Measurements from ENCODE around the gene HOXA3. TPM values are rescaled to one million over a fixed set of nuclear protein-coding genes. Genes with fewer than 3 reads are reported as not detected.

HOXA3 gene
- total and polyA plus RNA-seq, 9 of the 15 experiments (the other 6 are each of a cell fraction or from before 2014, with no cell fraction given), result 0.04 to 0.13 TPM; not detected in 7

- TF ChIP-seq GTF3C2 (IDR thresholded peaks at IDR 0.05; ENCODE audit: borderline replicate concordance, extremely low read depth, insufficient read length) (no peak), ZNF436 (CRISPR knock-in tag; IDR thresholded peaks at IDR 0.05) (no peak), STAG1 (CRISPR knock-in tag; IDR thresholded peaks at IDR 0.05; ENCODE audit: borderline replicate concordance) (no peak), SOX6 (IDR thresholded peaks at IDR 0.05) (no peak)
These were observed 12.1 kb downstream of the HOXA3 start (continued) for GRCh38 chr7:27140126-27140857.

- H3K4me2 ChIP-seq (ENCODE audit: insufficient read depth, low read length), result no peak overlapping the region
- in situ Hi-C loops (cut with MboI) (loop anchor here (10.0 kb wide), 1 partner anchor 285 kb away; no protein-coding TSS in a partner anchor), intact Hi-C loops (cut with micrococcal nuclease) (no loop called here)
- peaks cover 7 to 8% of the 10 kb centered on the region in 2 experiments; a peak in 2 of 5 replicates for H3K4me1 ChIP-seq (replicated peaks in 1 of 2; ENCODE audit: control insufficient read depth in 2 of 2, insufficient read depth in 2 of 2, low read length in 2 of 2)
- DNase-seq (ENCODE audit: extremely low read depth in 1 of 4, low spot score in 3 of 4), result no peak
- H3K36me3 ChIP-seq (ENCODE audit: control insufficient read depth, insufficient read depth, low read length), result no peaks in the 10 kb centered on the region
- no peaks in the 10 kb centered on the region for H3K9me3 ChIP-seq (replicated peaks; ENCODE audit: control insufficient read depth, insufficient read depth, low read depth, low read length)
- BruUV-seq (replicated peaks), result no TSS peak
- ChIA-PET CTCF (ENCODE audit: low intra/inter-chr PET ratio) (no interaction called here), POLR2A (interaction anchor here (0.6 to 0.8 kb wide), 2 partner anchors 11 to 1988 kb away, joined by 3 to 5 read pairs; no protein-coding TSS in a partner anchor)
- H3K27ac ChIP-seq (ENCODE audit: extremely low read depth, low read depth, low read length), result no peak overlapping the region
- no peak for ATAC-seq
- no peaks in the 10 kb centered on the region for H3K79me2 ChIP-seq (ENCODE audit: control insufficient read depth, insufficient read depth, low read length)
- H3K4me3 ChIP-seq, result no peak overlapping the region
- WGBS (ENCODE audit: insufficient coverage, low coverage, missing lambda C conversion rate), result 22% methylated on average over 25 of the region's 53 CpGs
- H2AFZ ChIP-seq (ENCODE audit: low read depth, low read length), result no peak overlapping the region
- H3K9ac ChIP-seq (ENCODE audit: insufficient read depth in 1 of 2, low read depth in 2 of 2, low read length in 2 of 2), result no peak overlapping the region
- no peaks in the 10 kb centered on the region for H3K9me1 ChIP-seq (ENCODE audit: control insufficient read depth, insufficient read depth, low read length)
- H3K27me3 ChIP-seq (ENCODE audit: control insufficient read depth in 2 of 2, insufficient read depth in 2 of 2, low read length in 2 of 2), result peaks cover 26 to 64% of the 10 kb centered on the region in 2 experiments
- no peaks in the 10 kb centered on the region for H4K20me1 ChIP-seq (replicated peaks; ENCODE audit: control insufficient read depth, insufficient read depth, low read length)
- no peak for FAIRE-seq
- no peak for TF ChIP-seq KAT2B (IDR thresholded peaks at IDR 0.05; ENCODE audit: low read depth, low read length)
- TF ChIP-seq CLOCK (CRISPR knock-in tag; IDR thresholded peaks at IDR 0.05; ENCODE audit: borderline replicate concordance), result no peak
- no peak for TF ChIP-seq ZFP1 (CRISPR knock-in tag; IDR thresholded peaks at IDR 0.05)
- no peak for TF ChIP-seq PRDM10 (IDR thresholded peaks at IDR 0.05; ENCODE audit: partially characterized antibody)
These were observed 12.9 kb downstream of the HOXA3 start for GRCh38 chr7:27139334-27140125.

Measured in K562 (cell line).